Stimulated activated CD8-positive, alpha-beta memory T cell treated with anti-CD3 and anti-CD28 coated beads, Interleukin-7, amount 100 ng/mL, for 4 hours (primary cell): Measurements from ENCODE around the gene RPRM.
A peak's percentile ranks its signal among the peaks of the same experiment; 100 is the strongest.
"Not testable (repeated sequence)": the region's sequence is repeated elsewhere in the genome, so short reads cannot be mapped to it uniquely, and the experiment has no call there.

Experiments
- DNase-seq, 2 donors: peaks; one replicate each; pipeline ENCODE4 v3.0.0-alpha.2; 2020; ENCODE audit warnings: low read depth in 2 of 2

Gene RPRM

DNA sequence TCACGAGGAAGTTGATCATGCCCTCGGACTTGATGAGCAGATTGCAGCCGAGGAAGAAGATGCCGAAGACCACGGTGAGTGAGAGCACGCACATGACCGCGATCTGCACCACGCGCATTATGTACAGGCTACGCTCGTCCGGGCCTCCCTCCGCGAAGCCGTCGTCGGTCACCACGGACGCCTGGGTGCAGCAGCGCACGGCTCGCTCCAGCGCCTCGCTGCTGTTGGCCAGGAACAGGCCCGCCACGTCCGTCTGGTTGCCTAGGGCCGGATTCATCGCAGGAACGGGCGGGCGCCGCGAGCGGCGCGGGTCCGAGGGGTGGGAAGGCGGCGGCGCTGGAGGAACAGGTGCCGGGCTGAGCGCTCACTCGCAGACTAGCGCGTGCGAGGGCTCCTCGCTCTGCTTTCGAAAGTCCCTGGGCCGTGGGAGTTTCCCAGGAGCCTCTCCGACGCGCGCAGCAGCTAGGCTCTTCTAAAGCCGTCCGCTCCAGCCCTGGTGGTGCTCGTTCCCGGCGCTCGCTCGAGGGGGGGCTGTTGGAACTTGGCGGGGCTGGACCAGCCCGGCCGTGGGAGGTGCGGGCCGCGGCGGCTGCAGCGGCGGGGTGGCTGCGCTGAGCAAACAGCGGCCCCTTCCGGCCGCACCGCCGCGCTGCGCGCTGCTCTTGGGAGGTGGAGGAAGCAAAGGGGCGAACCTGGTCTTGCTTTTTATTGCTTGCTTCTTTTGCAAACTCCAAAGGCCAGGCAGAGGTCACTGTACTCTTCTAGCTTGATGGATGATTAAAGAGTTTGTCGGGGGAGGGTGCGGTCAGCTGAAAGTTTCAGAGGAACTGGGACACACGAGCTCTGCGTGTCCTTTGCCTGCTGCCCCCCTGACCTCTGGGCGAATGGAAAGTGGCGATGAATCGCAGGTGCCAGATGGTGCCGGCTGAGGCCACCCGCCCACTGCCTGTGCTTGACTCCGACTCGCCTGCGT is at the start of gene RPRM:
Gene RPRM, minus strand, starts transcription at position 474 of the 973 bp plus-strand sequence. Its CDS starts 197 bp downstream, at position 277.
- peak; percentile 6 to 29 for DNase-seq

DNA sequence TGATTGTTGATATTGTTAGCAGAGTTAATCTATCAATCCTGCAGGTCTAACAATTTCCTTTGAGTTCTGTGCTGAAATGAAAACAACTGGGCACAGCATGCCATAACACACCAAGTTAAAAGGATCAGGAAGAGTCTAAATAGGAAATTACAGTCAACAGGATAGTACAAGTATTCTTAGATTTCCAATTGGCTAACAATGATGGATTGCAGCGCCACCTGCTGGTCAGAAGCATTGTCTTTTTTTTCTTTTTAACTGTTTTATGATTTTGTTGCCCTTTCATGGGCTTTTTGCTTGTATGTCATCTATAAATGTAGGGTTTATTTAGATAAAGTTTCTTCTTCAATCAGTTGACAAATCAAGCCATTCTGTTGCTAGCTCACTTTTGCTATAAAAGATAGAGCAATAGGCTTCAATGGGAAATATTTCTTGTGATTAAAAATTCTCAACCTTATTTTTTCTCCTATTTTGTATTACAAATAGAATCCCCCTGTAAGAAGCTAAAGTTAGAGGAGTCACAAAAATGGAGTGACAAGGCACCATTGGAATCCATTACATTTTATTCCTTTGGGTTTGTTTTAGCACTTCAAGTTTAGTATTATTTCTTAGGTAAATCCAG is 40.8 kb upstream of the RPRM start:
- DNase-seq, result peak in 1 of 2 donors; percentile 2

DNA sequence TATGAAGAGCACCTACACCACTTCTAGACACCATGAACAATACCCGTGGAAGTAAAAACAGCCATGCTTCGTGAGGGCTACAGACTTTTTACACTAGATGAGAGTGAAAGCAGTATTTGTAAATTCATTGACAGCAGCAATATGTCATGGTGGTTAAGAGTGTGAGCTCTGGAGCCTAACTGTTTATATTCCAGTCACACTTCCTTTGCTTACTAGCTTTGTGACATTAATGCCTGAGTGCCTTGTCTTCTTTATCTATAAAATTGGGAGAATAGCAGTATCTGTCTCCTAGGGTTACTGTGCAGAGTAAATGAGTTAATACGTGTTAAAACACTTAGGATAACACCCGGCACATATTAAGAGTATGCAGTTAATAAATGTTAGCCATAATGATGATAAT is 33.8 kb upstream of the RPRM start:
- DNase-seq, result no peak

DNA sequence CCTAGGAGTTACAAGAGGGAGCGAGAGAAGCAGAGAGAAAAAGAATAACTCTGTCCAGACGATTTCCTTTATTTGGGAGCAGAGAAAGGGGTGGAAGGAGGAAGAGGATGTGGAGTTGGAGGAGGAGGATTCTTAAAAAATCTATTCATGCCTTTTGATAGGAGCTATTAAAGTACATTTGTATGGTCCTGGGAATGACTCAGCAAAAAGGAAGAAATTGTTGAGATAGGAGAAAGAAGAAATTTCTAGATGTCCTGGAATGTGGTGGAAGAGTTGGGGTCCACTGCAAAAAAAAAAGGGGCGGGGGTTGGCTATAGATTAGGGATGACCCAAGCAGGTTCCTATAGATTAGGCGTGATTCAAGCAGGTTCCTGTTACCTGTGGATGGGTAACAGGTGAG is 32.4 kb upstream of the RPRM start:
- DNase-seq, result no peak

DNA sequence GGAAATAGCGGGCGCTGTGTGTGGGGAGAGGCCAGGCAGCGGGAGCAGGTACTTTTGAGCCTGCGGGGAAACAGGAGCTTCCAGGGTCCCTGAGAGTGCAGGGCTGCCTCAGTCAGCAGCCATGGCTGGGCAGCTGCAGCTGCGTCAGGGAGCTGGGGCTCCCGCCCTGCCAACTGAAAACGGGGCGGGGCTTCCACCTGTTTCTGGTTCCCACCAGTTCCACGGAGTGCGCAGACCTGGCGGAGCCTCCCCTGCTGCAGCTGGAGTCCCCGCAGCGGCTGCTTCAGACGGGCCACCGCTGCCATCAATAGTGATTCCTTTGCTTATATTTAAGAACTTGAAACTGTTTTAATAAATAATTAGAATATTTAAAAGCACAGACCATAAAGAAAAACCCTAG is 30.6 kb upstream of the RPRM start:
- DNase-seq, result no peak

DNA sequence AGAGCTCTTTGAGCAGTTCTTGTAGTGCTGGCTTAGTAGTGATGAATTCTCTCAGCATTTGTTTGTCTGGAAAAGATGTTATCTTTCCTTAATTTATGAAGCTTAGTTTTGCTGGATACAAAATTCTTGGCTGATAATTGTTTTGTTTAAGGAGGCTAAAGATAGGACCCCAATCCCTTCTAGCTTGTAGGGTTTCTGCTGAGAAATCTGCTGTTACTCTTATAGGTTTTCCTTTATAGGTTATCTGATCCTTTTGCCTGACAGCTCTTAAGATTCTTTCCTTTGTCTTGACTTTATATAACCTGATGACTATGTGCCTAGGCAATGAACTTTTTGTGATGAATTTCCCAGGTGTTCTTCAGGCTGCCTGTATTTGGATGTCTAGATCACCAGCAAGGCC is 27.9 kb upstream of the RPRM start:
- DNase-seq, result not testable (repeated sequence)

DNA sequence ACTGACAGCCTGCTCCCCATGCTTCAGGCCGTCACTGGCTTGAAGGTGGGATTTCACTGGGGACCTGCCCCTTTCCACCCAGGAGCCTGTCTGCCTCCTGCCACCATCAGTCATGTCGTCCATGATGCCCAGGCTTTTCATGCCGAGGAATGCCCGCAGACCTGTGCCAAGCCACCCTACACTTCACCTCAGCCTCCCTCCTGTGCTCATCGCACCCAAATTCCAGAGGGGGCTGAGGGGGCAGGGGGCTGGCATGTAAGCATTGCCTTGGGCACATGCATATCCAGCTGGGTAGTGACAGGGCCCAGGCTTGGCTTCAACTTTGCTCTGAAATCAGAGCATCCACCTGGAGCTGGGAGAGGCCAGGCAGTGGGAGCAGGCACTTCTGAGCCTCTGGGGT is 20.9 kb upstream of the RPRM start:
- DNase-seq, result no peak

DNA sequence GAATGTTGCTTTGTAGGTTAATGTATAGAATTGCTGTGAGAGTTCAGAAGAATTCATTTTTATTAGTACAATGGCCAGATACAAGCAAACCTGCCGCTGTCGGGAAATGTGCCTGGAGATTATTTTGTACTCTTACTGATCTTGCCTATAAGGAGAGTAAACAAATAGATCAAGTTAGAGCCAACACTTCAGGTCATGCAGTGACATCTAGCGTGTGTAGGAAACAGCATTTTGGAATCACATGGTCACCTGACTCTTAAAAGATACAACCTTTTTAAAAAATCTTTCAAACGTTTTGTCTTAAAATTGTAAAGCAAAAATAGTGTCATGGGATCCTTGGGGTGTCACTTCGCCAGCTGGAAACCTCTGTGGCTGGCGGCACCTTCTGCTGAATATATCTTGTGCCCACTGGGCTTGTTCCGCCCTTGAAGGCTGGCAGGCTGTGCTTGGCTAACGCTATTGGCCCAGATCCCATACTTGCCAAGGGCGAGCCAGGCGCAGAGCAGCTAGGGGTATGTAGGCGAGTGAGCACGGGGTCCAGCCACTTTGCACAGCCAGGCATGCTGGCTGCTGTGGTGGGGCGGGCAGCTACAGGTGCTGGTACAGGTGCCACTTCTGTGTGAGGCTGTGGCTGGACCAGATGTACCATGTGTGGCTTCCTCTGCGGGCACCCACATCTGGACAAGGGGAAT is 19.5 kb upstream of the RPRM start:
- DNase-seq, result no peak

DNA sequence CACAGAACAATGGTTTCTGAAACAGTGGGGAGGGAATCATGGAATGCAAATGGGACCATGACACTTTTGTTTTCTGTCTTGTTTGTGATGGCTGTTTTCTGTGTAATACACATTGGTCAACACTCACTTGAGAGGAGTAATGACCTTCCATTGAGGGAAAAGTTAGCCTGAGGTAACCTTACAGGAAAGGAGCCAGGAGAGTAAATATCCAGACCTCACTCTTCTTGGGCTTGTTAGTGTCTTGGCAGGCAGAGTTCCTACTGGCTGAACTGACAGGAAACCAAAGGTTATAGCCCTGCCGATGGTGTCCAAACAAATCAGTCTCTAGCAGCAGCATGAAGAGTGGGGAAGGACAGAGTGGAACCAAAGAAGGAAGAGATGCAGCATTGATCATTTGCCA is 17.2 kb upstream of the RPRM start:
- DNase-seq, result no peak

DNA sequence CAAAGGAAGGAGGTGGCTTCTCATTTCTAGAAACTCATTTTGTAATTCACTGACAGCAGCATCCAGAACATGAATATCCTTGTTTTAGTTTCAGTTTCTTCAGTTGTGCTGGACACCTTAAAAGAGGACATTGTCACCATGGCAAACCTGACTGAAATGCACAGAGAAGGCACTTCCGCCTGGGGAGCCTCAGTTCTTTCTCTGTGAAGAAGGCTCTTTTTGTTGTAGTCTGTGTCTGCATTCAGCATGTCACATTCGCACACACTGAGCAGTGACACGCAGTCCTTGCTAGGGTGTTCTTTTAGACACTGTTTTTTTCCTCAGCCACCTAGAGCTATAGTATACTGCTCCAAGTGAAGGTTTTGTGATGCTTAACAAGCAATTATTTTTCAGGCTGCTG is 9.5 kb upstream of the RPRM start:
- no peak for DNase-seq

DNA sequence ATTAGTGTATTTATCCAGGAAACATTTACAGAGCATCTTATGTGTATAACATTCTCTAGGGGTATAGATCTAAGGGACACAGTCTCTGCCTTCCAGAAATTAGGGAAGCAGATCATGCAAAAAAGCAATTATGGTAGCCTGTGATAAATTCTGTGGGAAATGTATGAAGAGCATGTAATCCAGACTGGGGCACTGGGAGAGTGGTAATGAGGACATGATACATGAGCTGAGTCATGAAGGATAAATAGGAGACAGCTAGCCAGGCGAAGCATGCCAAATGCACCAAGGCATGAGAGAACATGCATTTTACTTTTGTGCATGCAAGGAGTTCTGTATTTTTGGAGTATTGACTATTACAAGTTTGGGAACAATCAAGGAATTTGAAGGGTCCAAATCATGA is 8.9 kb upstream of the RPRM start:
- DNase-seq, result no peak

DNA sequence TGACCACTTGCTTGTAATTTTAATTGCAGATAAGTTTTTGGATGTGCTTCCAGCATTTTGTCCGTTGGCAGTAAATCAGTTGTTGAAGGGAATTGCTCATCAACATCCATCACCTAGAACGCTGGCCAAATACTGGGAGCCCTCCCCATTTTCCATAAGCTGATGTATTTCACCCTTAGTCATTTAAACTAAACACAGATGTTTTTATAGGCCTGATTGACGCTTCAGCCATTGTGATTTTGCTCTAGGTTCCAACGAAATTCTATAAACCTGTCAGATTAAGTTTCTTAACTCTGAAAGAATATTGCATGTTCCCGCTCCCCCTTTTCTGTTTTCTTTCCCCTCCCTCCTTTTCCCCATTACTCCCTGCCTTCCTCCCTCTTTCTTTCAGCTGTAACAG is 1.0 kb upstream of the RPRM start:
- no peak for DNase-seq

DNA sequence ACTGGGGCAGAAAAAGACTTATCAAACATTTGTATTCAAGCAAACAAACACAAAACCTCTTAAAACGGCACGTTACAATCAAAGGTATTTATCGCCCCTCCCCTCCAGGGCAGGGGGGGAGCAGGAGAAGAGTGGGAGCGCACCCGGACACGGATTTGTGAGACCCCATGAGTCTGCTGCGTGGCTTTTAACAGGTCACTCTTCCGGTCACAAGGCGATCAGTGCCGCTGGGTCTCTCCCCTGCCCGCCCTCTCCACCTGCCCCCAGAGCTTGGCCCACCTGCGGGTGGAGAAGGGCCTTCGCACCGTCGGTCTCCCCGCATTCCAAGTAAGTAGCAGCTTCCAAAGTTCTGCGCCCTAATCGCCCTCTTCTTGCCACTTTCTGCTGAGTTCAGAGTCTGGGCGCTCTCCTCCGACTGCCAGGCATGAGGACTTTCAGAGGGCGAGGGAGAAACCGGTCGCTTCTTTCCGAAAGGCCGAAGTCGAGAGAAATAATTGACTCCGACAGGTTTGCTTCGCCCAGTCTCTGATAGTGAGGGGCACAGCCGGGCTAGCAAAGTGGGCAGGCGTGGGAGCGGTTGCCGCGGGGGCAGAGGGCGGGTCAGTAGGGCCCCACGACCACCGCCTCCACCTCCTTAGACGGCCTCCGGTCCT is 800 bp downstream of the RPRM start:
- no peak for DNase-seq

DNA sequence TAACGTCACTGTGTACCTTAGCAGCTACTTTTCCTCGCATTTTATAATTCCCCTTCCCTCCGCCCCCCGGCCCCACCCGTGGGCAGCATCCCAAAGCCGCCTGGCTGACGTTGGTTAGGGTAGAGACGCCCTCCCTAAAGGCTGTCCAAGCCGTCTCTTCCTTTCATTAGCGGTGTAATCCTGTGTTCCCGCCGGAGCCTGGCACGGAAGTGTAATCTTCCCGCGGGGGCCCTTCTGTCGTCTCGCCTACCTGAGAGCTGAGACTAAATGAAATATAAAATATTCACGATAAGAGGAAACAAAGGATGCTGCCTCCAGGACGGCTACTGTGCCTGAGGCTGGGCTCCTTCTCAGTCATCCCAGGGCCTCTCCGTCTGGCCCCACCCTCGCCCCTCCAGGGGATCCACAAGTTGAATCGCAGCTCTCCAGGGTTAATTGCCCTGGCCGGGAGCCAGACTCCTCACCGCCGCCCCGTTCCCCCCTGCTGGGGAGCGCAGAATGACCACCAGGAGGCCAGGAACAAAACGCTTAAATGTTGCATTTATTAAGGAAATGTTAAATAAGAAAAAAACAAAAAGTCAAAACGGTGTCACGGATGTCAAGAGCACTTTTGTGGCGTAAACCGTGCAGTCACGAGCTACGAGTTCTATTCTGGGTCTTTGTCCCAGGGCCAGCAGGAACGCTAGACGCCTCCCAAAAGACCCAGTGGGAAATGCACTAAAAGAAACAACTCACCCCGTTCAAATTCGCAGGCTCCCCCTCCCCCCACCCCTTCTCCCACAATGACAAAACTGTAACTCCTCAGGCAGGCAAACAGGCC is 1.5 kb downstream of the RPRM start:
- DNase-seq, result no peak

DNA sequence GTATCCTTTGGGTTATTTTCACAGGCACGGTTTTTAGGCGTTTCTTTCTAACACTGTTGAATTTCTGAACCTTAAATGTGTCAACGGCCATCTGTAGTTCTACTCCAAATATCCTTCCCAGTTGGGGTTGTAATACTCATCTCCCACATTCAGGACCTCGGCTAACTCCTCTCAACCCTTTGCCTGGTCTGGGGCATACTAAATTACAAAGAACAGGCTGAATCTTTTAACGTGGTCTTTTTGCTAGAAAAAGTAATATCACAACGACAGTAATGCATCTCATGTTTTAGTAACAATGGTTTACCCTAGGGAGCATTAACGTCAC is 2.1 kb downstream of the RPRM start:
- no peak for DNase-seq

DNA sequence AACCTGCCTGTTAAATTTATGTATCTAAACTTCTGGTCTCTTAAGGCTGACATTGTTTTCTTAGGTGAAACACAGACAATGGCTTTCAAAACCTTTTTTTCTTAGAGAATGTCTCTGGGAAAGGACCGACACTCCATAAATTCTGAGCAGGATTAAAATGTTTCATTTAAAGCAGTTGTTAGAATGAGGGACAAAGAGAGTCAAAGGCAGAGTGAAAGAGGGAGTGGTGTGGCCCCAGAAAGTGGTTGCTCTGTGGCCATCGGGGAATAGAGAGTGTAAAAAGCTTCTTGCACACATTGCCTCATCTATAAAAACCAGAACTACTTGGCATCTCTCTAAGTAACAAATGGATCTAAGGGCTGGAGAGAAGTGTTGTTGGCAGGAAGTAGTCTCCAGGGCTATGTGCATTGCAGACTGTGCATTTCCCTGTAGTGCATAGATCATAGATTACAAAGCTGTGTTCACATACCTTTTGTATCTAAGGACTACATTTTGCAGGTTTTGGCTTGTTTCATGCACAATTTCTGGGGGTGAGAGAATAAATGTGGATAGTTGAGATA is 3.6 kb downstream of the RPRM start:
- no peak for DNase-seq

DNA sequence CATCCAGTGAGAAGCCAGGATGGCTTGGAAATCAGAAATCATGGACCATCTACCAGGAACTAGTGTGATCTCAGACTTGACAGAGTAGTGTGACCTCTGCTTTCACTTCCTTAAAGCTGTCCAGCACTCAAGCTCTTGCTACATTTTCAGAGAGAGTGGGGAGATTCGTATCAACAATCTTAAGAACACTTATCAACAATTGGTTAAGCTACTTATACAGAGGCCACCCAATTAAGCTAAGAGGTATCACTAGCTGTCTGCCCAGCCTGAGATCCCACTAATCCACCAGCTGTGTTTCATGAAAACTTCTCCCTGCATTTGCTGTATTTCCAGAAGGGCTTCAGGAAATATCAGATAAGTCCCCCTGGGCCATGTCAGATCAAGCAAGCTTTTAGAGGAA is 4.2 kb downstream of the RPRM start:
- no peak for DNase-seq

DNA sequence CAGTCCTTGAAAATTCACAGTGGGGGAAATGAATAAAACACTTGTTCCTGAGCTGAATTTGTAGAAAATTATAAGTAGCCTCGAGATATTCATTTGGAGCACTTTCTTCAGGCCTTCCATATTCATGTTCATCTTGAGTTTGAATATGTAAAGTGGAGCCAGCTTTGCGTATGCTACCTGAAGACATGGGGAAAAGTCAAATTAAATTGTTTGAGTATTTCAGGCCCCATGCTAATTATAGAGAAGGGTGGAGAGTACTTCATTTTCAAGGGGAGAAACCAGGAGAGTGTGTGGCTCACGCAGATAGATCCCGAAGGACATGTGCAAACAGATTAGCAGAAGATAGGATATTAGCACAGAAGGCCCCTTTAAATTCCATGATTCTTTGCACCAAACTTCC is 7.7 kb downstream of the RPRM start:
- DNase-seq, result no peak

DNA sequence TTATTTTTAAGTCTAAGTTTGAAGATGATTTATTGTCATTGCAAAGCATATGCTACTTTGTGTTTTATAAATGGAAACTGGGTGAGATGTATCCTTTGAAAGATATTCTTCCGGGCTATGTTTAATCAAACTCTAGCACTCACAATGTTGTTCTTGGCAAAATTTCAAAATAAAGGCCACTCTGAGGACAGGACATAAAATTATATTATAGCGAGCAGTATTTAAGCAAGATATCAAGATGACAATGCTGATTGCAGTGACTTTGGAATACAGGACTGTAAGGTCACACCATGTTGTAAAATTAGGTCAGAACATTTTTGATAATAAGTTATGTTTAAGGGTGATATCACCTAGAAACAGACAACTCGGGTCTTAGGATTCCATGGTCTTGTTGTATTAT is 14.2 kb downstream of the RPRM start:
- DNase-seq, result no peak

DNA sequence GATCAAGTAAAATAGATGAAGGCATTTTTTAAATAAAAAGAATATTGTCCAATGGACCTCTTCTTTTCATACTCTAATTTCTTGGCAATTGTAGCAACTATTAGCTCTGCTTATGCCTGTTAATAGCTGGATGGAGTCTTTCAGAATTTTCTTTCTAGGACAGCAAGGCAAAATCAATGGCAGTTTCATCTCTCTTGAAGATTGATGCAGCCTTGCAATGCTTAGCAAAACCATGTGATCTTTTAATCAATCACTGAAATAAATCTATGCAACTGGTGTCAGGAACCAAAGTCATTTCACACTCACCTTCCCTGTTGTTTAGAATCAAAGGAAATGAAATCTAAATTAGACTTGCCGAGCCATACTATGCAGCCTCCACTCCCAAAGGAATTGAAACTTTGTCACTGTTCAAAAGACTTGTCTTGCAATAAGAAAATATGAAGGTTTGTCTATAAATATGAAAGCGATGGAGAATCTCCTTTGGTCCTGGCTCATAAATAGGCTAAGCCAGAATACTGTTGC is 16.2 kb downstream of the RPRM start:
- no peak for DNase-seq

DNA sequence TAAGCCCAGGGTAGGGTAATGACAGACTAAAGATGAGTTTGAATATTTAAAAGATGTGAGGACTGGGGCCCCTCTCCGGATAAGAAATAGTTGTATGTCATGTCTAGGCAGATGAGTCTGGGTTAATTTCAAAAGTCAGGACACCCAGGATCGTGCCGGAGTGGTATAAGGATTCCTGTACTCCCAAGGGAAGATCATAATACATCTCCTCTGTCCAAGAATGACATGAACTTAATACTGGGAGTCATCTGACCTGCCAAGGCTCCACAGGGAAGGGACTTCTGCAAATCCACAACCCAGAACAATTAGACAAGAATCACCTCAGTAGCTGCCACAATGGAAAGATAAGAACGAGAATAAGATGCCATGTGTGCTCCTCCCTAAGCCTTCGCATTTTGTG is 17.1 kb downstream of the RPRM start:
- no peak for DNase-seq
